Measurements from ENCODE around the gene CHCHD10.

The CHCHD10 gene

DNA sequence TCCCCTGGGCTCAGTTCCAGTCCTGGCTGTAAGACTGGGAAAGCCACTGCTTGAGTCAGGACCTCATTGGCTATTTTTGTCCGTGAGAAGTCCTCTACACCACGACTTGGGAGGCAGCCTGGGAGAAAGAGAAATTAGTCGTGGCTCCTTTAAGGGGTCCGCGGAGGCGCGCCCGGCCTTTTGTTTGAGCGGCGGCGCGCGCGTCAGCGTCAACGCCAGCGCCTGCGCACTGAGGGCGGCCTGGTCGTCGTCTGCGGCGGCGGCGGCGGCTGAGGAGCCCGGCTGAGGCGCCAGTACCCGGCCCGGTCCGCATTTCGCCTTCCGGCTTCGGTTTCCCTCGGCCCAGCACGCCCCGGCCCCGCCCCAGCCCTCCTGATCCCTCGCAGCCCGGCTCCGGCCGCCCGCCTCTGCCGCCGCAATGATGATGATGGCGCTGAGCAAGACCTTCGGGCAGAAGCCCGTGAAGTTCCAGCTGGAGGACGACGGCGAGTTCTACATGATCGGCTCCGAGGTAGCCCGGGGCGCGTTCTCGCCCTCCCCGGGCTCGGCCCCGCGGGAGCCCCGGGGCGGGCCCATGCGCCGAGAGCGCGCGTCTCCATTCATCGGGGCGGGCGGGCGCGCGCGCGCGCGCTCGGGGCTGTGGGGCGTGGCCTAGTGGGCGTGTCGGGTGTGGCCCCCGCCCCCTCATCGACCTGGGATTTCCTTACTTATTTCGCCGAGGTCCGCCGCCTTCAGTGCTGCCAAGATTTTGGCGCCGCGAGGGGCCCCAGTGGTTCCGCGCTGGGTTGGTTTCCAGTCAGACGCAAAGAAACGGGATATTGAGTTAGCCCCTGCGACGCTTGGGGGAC is 19.2 kb upstream of the CHCHD10 start, which contains the start of gene SMARCB1:
SMARCB1 (plus strand) TSS at position 215 of the 848 bp plus-strand sequence; CDS start at position 419, 204 bp downstream.
- DNase-seq, result peak; percentile 89

DNA sequence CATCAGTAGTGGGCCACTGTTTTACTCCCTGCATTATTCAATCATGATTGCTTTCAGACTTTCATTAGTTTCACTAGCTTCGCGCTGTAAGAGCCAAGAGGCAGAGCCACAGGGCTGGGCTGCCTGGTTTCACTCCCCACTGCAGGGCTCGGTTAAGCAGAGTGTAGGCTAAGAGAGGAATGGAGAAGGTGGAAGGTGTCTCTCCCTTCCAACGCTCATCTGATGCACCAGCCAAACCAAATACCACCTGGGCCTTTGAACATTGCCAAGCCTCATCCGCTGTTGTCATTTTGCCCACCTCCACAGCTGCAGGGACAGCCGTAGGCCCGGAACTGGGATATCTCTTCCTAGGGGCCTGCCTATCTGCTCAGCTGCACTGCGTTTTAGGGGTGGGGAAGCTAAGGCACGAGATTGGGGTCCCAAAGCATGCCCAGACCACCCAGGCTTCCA is 18.5 kb upstream of the CHCHD10 start:
- no peak for DNase-seq

DNA sequence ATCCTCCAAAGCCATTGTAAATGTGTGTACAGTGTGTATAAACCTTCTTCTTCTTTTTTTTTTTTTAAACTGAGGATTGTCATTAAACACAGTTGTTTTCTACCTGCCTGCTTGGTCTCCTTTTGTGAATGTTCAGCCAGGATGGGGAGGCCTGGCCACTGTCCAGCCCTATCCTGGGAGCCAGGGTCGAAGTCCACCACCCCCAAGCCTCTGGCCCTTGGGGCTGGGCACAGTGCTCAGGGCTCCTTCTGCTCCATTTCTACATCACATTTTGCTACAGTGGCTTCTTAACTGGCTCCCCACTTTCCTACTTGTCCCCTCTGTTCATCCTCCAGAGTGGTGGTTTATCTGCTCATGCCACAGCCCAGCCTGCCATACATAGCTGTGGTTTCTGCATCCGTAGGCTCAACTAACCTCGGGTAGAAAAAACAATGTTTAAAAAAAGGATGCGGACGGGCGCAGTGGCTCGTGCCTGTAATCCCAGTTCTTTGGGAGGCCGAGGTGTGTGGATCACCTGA is 16.5 kb upstream of the CHCHD10 start:
- DNase-seq, result no peak

DNA sequence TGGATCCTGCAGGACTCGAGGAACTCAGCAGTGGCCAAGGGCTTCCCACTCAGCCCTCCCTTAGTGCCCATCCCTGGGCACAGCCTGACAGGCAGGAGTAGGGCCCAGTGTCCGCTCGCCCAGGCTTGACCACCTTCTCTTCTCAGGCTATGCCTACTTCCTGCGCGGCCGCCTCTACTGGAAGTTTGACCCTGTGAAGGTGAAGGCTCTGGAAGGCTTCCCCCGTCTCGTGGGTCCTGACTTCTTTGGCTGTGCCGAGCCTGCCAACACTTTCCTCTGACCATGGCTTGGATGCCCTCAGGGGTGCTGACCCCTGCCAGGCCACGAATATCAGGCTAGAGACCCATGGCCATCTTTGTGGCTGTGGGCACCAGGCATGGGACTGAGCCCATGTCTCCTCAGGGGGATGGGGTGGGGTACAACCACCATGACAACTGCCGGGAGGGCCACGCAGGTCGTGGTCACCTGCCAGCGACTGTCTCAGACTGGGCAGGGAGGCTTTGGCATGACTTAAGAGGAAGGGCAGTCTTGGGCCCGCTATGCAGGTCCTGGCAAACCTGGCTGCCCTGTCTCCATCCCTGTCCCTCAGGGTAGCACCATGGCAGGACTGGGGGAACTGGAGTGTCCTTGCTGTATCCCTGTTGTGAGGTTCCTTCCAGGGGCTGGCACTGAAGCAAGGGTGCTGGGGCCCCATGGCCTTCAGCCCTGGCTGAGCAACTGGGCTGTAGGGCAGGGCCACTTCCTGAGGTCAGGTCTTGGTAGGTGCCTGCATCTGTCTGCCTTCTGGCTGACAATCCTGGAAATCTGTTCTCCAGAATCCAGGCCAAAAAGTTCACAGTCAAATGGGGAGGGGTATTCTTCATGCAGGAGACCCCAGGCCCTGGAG is 15.7 kb upstream of the CHCHD10 start:
- DNase-seq, result no peak

DNA sequence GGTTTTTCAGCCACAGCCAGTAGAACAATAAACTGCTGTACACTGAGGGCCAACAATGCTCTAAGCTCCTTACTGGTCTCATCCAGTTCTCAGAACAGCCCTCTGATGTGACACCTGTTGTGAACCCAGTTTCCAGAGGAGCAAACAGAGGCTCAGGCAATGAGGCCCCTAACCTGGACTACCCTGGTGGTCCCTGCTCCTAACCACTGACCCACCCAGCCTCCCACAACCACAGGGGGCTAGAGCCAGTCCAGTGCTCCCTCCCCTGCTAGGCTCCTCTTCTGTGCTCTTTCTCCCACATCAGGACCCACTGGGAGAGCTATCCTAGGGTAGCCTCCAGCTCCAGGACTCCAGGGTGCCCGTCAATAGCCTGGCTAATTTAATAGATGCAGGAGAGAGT is 14.9 kb upstream of the CHCHD10 start:
- no peak for DNase-seq

DNA sequence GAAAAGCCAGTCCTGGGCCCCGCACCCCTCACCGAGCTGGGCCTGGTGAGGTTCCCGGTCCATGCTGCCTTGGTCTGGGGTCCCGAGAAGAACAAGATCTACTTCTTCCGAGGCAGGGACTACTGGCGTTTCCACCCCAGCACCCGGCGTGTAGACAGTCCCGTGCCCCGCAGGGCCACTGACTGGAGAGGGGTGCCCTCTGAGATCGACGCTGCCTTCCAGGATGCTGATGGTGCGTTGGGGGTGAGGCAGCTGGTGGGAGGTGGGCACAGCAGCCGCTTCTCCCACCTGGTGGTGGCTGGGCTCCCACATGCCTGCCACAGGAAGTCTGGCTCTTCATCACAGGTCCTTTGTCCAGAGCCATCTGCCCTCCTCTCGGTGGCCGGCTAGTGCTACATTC is 14.5 kb upstream of the CHCHD10 start:
- no peak for DNase-seq

DNA sequence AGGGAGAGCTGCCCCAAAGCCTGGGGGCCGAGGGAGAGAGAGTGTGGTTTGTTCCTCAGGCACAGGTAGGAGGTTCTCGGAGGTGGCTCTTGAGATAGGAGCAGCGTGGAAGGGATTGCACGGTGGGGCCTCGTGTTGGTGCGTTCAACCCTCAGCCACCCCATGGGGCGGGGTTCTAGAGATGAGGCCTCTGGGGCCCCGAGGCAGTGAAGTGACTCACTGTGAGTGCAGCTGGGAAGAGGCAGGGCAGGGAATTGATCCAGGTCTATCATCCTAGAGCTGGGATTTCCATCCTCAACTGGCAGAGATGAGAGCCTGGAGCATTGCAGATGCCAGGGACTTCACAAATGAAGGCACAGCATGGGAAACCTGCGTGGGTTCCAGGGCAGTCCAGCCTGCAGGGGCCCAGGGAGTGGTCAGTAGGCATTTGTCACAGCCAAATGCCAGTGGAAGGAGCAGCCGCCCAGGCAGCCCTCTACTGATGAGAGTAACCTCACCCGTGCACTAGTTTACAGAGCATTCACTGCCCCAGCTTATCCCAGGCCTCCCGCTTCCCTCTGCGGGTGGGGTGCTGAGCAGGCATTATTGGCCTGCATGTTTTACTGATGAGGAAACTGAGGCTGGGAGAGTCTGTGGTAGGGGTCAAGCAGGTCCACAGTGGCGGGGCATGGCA is 13.9 kb upstream of the CHCHD10 start:
- no peak for DNase-seq

DNA sequence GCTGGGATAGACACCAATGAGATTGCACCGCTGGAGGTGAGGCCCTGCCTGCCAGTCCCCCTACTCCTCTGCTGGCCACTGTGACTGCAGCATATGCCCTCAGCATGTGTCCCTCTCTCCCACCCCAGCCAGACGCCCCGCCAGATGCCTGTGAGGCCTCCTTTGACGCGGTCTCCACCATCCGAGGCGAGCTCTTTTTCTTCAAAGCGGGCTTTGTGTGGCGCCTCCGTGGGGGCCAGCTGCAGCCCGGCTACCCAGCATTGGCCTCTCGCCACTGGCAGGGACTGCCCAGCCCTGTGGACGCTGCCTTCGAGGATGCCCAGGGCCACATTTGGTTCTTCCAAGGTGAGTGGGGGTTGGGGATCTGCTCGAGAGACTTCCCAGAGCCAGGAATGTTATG is 13.3 kb upstream of the CHCHD10 start:
- no peak for DNase-seq

DNA sequence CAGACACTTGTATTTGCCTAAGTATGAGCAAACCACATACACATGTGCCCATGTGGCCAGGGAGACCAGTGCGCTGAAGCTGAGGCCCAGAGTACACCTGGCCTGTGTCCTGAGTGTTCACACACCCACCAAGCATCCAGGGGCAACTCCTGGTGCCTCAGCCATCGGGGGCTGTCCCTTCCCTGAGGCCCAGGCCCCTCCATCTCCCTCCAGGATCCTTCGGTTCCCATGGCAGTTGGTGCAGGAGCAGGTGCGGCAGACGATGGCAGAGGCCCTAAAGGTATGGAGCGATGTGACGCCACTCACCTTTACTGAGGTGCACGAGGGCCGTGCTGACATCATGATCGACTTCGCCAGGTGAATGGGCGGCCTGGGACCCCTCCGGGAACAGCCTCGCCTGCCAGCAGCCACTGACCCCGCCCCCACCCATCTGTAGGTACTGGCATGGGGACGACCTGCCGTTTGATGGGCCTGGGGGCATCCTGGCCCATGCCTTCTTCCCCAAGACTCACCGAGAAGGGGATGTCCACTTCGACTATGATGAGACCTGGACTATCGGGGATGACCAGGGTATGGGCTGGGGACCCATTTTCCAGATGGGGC is 12.5 kb upstream of the CHCHD10 start:
- no peak for DNase-seq

DNA sequence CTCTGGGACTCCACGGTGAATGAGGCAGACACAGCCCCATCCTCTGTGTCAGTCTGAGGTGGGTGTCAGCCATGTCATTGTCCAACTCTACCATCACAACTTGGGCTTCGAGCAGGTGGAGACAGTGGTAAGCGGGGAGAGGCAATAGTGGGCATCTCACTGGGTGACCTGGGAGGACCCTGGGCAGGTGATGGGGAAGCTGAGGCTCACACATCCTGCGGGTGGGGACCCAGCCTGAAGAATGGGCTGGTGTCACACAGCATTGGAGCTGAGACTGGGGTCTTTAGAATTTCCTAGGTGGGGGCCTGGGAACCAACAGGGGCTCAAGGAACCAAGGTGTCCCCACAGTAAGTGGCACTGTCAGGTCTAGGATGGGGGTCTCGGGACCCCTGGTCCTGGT is 12.0 kb upstream of the CHCHD10 start:
- no peak for DNase-seq

DNA sequence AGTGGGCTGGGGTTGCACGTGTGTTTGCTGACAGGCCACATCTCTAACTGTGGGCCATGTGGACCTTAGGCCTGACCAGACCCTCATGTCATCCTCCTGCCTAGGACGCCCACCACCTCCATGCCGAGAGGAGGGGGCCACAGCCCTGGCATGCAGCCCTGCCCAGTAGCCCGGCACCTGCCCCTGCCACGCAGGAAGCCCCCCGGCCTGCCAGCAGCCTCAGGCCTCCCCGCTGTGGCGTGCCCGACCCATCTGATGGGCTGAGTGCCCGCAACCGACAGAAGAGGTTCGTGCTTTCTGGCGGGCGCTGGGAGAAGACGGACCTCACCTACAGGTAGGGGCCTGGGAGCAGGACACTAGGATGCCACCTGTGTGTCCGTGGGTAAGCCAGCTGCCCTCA is 11.3 kb upstream of the CHCHD10 start:
- DNase-seq, result no peak

DNA sequence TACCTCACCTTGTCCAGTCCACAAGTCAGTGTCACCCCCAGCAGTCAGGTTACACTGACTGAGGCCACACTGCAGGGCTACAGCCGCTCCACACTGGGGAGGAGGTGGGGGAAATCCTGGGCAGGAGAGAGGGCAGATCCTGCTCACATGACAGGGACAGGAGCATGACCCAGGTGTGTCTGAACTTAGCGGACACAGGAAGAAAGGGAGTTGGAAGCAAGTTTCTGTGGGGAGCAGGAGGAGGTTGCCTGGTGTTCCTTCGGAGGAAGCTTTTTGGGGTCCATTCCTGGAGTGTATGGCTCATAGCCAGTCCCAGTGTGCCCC is 10.8 kb upstream of the CHCHD10 start:
- no peak for DNase-seq

DNA sequence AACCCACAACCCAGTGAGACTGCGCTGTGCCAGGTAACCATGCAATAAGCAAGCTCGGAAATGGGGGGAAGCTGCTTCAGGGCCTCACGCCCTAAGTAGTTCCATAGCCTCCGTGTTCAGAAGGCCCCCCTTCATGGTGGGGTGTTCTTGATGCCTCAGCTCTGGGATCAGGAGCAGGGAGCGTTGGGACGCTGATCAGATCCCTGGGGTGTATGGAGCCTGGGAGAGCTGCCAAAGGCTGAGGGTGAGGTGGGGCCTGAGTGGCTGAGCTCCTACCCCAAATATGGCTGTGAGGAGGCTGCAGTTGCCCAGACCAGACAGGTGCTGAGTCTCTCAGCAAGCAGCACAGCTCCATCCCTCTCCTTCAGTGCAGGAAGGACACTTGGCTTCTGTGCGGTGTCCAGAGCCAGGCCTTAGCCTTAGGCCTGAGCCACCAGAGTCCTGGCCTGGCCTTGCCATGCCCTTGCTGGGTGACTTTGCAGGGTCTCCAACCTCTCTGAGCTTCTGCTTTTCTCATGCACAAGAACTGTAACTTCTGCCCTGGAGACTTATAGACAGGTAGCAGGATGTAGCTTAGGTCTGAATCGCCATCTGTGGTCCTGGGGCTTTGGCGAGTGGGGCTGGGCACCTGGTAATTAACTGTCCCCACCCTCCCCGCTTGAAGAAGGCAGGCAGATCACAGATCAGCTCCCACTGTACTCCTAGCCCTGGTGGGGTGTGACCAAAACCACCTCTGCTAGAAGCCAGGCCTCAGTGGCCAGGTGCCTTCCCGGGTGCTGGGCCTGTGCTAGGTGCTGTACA is 10.2 kb upstream of the CHCHD10 start:
- no peak for DNase-seq

DNA sequence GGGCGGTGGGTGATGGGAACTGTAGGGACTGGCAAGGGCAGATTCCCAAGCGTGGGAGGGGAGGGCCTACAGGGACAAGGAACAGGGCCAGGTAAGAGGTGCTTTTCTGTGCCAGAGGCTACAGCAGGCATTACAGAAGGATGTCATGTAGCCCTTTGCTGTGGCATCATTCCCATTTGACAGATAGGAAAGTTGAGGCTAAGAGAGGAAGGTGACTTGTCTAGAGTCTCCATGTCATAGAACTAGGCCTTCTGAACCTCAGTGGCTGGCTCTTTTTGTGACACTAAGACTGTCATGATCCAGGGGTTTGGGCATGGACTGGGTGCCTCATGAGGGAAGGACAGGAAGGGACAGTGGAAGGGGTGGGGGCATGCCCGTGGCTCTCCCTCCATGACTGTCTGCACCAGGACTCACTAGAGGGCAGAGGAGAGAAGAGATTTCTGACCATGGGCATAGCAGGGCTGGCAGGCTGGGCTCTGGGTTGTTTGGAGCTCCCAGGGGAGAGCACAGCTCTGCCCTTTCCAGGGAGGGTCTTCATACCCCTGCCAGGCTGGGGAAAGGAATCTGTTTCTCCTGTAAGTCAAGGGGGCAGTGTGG is 8.1 kb upstream of the CHCHD10 start:
- DNase-seq, result no peak

DNA sequence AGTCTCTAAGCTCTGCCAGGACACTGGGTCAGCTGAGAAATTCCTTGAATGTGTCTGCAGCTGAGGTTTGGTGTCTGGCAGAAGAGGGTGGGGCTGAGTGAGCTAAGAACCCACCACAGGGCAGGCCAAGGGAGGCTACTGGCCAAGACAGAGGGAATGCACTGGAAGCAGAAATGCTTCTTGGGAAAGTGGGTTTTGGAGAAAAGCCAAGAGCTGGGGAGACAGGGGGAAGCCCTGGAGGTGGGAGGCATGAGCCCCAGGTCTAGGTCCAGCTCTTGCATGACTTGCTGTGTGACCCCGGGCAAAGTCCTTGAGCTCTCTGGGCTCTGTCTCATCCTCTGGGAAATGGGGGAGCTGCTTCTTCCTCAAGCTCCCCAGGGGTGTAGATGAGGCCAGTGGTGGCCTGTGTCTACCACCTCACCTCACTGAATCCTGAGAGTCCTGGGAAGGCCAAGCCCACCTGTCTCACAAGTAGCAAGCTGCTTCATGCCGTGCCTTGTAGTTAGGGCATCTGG is 7.2 kb upstream of the CHCHD10 start:
- DNase-seq, result no peak

DNA sequence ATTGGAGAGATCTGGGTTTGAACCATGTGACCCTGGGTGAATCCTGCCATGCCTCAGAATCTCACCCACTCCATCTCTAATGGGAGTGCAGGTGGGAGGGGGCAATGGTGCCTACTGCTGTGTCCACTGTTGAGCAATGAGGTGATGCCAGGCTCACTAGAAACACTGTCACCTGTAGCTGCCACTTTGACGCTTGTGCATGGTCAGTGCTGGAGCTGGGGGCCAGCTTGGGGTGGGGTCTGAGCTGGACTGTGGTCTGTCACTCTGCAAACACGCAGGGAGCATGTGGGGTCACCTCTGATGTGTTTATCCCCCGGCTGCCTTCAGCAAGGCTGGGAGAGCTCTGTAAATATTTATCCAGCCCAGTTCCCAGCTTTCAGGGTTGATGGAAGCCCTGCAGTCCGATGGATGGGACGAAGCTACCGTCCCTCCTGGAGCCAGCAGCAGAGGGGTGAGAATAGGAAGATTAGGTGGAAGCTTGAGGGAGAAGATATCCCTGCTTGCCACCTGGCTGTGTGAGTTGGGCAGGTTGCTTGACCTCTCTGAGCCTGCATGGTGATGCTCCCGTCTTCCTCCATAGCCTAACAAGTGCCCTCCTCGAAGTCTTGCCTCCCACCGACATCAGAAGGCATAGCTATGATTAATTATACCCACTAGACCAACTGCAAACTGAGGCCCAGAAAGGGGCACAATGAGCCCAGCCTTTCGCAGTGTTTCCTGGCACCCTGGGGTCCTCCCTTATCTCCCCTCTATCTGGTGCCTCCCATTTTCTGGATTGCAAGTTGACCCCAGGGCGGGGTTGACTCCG is 6.5 kb upstream of the CHCHD10 start:
- DNase-seq, result no peak

DNA sequence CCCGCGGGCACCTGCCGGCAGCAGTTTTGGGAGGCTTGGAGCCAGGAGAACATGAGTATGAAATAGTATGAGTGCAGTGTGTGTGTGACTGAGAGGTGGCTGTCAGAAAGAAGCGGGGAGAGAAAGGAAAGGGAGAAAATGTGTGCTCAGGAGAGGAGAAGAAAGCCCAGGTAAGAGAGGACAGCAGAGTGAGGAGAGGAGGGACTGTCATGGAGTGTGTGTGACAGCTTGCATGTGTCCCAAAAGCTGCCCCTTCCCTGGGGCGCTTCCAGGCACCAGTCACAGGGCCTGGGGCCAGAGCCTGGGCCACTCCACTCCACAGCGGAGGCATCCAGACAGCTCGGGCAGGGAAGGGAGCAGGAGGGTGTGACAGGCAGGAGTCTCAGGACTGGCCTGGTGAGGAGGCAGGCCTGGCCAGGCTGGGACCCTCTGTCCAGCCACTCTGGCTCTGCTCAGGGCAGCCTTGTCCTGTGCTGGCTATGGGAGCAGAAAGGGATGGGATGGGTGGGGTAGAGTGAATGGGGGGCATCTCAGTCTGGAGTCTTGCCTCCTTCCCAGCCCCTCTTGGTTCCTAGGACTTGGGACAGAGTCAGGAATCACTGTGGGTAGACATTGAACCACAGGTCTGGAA is 5.8 kb upstream of the CHCHD10 start:
- no peak for DNase-seq

DNA sequence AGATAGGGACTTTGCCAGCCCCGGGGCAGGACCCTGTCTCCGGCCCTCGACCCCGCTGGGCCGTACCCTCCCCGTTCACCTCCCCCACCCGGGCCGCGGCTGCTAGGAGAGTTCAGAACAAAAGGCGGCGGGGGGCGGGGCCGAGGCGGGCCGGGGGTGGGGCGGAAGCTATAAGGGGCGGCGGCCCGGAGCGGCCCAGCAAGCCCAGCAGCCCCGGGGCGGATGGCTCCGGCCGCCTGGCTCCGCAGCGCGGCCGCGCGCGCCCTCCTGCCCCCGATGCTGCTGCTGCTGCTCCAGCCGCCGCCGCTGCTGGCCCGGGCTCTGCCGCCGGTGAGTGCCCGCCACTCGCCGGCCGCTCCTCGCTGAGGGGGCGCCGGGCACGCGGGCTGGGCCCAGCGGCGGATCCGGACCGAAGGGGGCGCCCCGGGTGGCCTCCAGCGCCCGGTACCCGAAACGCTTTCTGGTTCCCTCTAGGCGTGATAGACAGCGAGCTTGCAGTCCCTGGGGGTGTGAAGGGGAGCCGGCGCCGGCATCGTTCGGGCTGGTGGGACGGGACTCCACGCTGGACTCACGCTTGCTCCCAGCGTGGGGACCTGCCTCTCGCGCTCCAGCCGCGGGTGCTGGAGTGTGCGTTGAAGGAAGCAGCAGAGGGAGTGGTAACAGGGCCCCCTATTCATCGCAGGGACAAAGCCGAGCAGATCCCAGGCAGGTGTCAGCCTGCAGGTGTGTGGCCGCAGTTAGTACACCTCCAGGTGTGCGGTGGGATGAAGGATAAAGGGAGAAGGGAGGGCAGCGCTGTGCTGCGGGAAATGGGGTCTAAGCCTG is 5.1 kb upstream of the CHCHD10 start, which contains the start of gene MMP11:
MMP11 (plus strand) TSS at position 201 of the 825 bp plus-strand sequence; CDS start at position 223, 22 bp downstream.
- peak; percentile 59 for DNase-seq

DNA sequence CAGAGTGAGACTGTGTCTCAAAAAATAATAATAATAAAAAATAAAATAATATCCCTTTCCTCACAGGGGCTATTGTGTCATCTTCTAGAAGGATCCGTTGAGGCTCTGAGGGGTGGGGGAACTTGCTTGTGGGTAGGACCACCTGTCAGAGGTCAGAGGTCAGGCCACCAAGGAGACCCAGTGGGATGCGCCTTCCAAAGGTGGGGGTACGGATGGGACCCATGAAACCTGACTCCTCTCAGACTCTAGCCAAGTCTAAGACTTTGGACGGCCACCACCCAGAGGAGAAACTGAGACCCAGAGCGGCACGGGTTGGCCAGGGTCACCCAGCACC is 4.5 kb upstream of the CHCHD10 start:
- DNase-seq, result no peak
